NCI-H345 treated with DMSO at 0.1 percent for 48 hours (cell line): ENCODE measurements around the gene KBTBD8.

Experiments
- DNase-seq: peaks from one replicate; lab custom pipeline; 2025; ENCODE audit not compliant: unreplicated experiment; lab: John Stamatoyannopoulos, UW

Gene KBTBD8

GRCh38 chr3:66997560-66998112 is 471 bp upstream of the KBTBD8 start:
- no peak for DNase-seq

GRCh38 chr3:66998904-66999235 is 763 bp downstream of the KBTBD8 start:
- no peak for DNase-seq

DNA sequence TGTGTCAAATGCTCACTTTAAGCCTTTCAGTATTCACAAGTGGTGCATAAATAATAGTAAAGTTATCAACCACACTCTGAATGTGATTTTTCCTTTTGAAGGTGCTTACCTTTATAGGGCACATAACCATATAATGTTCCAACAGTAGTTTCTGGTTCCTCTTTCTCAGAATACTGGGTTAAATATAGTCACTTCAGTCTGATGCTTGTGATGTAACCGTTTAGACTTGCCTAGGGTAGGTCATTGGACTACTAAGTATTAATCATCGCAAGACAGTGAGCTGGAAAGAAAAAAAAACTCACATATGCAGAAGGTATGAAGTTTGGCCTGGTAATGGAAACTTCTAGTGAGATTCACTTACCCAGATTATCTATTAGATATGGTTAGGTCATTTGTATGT is 1.9 kb downstream of the KBTBD8 start:
- DNase-seq: no peak

- no peak for DNase-seq
Observed at GRCh38 chr3:67001086-67001861, 3.2 kb downstream of the KBTBD8 start.

DNA sequence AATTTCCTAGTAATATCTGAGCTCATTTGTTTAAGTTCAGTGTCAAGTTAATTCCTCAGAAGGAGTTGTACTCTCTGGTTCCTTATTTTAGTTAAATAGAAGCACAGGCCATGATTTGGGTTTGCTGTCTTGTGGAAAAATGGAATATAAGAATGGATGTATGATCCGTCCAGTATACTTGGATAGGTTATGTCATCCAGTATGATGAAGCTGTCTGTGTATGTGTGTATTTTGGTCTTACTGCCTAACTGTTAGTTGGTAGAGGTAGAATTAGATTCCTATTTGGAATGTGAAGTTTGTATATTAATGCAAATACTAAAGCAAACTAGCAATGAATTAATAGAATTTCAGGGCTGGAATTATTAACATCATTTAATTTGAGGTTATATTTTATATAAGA is 7.9 kb downstream of the KBTBD8 start:
- DNase-seq: no peak

- no peak for DNase-seq
Observed at GRCh38 chr3:67006460-67006859, 8.4 kb downstream of the KBTBD8 start.

GRCh38 chr3:67008388-67008787 is 10.3 kb downstream of the KBTBD8 start:
- DNase-seq: no peak

- DNase-seq: no peak
Observed at GRCh38 chr3:67009716-67010115, 11.6 kb downstream of the KBTBD8 start.

DNA sequence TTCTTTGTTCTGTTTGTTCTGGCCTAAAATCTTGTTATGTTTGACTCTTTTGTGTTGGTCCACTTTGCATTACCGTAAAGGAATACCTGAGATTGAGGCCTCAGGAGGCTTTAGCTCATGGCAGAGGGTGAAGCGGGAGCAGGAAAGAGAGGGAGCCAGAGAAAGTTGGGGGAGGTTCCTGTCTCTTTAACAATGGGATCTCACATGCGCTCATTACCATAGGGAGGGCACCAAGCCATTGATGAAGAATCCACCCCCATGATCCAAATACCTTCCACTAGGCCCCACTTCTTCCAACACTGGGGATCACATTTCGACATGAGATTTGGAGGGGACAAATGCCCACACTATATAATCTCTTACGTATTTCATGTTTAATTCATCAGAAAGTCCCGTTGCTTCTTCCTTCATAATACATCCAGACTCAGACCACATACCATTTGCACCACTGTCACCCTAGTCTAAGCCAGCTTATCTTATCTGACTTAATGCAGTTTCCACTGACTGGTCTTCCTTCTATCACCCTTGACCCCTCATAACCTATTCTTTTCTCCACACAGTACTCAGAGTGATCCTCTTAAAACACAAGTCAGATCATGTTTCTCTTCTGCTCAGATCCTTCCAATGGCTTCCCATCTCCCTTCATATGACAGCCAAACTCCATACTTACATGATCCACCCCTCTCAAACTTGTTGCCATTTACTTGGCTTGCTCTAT is 13.5 kb downstream of the KBTBD8 start:
- DNase-seq: no peak

DNA sequence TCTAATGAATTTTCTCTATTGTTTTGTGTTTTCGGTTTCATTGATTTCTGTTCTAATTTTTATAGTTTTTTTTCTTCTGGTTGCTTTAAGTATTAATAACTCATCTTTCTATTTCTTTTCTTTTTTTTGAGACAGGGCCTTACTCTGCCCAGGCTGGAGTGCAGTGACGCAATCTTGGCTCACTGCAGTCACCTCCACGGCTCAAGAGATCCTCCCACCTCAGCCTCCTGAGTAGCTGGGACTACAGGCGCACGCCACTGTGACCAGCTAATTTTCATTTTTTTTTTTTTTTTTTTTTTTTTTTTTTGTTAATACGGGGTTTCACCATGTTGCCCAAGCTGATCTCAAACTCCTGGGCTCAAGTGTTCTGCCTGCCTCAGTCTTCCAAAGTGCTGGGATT is 14.5 kb downstream of the KBTBD8 start:
- no peak for DNase-seq

GRCh38 chr3:67015702-67016484 is 17.8 kb downstream of the KBTBD8 start:
- no peak for DNase-seq

DNA sequence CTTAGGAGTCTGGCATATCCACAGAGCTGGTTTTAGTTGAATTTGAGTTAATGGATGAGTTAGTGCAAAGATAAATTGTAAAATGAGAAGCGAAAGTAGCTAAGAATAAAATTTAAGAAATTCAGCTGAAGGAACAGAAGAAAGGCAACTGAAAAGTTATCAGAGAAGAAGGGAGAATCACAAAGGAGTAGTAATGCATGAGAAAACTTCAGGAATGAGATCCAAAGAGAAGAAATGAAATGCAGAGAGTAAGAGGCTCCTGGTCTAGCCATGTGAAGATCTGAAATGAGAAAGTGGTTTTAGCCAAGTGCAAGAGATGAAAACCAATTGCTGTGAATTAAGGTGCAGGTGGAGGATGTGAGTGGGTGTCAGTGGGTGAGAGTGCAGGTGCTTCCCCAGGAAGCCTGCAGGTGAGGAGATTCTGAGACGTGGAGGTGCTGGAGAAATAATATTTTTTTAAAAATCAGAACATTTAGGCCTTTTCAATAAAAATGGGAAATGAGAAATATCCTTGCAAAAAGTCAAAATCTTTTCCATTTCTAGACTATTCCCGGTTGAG is 18.5 kb downstream of the KBTBD8 start:
- DNase-seq: no peak

- DNase-seq: no peak
Observed at GRCh38 chr3:67017211-67017610, 19.1 kb downstream of the KBTBD8 start.

DNA sequence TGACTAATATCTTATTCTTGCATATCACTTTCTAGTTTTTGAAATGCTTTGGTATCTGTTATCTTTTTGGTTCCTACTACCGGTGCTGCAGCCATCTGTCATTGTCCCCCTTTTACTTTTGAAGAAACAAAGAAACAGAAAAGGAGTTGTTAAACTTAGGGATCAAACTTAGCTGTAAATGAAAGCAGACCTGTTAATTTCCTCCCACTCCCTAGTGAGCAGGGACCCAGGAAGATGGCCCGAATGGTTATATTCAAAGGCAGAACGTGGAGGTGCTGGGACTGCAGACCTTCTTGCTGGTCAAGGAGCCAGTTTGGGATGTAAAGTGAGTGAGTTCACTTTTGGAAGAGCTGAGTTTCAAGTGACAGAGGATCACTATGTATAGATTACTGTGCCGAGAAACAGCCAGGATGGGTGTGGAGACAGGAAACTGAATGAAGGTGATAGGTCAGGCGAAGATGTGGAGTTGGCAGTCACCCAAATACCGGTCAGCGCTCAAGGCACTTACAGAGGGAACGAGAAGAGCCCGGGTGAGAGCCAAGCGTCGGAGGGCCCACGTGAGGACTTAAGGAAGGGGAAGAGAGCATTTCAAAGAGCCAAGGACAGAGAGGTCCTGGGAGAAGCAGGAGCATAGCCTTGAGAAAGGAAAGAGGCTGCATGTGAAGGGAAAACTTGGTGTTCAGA is 20.1 kb downstream of the KBTBD8 start:
- DNase-seq: no peak

DNA sequence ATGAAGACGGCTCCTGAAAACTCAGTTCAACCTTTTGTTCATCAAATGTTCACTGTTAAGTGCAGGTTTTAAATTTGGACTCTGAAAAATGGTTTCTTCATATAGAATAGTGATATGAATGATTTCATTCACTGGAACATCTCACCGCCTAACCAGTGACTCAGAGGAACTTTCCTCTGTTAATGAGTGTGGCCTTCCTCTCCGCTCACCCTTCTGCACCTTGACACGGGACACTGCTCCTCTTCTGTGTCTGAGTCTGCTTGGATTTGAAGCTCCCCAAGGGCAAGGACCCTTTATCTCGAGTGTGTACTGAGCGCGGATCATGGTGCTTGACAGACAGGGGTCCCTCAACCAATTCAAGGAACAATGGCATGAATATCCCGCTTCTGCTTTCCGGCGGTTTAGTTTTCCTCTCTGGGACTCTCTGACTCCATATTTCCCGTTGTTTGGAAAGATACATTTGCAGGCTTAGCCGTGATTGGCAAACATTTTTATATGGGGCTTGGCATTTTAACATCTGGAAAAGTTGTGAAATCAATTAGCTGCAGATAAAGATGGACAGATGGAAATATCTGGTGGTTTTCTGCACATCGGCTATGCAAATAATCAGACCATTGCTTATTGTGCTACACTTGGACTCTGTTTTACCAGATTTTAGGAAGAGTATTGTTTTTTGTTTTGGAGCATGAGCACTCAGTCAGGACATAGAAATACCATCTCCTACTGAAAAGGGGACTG is 20.9 kb downstream of the KBTBD8 start:
- DNase-seq: no peak

DNA sequence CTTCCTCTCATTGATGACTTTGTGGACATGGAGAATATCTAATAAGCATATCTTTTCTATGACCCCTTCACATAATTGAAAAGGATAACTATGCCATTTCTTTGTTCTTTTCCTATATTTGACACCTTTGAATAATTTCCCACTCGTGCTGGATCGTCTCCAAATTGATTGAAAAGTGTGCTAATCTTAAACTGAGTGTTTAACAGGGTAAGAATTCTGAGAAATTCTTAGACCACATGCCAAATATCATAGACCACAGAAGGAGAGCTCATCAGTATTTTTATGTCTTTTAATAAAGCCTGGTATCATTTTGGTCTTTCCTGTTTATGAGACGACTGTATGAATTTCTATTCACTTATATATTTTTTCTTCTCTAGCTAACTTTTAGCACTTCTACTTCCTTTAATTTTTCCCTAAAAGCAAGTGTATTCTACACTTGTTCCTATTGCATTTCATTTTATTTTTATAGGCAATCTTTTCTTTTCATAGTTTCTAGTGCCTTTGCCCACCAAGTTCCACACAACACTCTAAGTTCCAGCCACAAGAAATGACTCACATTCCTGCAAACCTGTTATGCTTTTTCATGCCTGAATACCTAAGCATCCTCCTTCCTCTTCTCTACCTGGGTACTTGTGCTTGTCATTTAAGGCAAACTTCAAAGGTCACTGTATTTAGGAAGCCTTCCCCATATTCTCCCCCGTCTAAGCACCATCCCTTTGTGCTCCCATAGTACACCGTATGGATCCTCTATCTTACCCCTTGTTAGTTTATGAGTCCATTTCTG is 30.1 kb downstream of the KBTBD8 start:
- DNase-seq: no peak

DNA sequence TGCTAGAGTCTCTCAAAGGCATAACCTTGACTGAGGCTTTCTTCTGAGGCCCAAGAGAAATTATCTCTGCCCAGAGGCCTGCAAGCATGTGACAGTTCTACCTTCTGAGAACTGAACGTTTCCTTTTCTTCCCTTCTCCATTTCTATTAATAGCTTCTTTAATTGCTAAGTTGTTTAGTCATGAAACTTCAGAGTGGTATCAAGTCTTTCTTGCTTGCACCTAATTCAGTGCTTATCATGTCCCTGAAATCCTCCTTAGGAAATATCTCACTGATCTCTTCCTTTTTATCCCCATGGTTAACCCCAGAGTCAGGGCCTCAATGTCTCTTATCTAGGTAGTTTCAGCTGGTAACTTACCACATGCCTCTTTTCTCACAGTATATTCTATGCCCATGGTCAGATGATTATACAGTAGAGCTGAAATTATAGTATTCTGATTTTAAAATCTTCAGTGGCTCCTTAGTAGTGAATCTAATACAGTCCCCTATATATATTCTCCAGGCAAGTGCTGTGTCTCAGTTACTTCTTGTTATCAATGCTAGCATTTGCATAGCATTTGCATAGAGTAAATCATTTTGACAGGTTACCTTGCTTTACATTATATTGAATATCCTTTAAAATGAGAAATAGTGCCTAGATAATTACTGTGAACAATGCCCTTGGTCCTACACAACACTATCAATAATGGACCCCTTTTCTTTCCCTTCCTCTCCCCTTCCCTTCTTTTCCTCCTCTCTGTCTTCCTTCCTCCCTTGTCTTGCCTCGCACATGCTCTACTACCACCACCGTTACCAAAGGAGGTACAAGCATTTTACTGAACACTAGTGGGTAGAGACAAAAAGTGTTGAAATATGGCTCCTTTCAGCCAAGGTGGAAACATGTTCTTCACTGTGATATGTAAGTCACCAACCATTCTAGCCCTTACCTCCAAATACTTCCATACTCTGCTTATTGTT is 33.0 kb downstream of the KBTBD8 start:
- no peak for DNase-seq

DNA sequence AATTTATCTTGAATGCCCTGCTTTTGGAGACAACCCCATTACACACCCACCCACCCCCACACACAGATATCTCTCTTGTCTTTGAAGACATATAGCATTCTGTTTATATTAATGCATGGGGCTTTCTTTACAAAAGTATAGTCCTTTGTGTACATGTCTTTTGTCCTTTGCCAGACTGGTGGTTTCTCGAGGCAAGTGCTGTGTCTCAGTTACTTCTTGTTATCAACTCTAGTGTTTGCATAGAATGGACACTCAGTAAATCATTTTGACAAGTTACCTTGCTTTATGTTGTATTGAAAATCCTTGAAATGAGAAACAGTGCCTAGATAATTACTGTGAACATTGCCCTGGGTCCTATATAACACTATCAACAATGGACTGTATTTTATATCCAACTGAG is 33.9 kb downstream of the KBTBD8 start:
- no peak for DNase-seq
